IMR-90 (cell line): ENCODE measurements around the gene PLEKHA4. TPM values are rescaled to one million over a fixed set of nuclear protein-coding genes. Genes with fewer than 3 reads are reported as not detected.

Source experiments
- ATAC-seq: fragments of 200-7000 bp; cut with Tn5 transposase; 2 replicates; pipeline ENCODE4 v1.9.1; 2020; ENCODE audit warnings: low read depth, mild to moderate bottlenecking, moderate library complexity
- BruUV-seq: library from RNA; stranded (reverse); fragments of 400-500 nt; replicated peaks from 2 replicates; lab custom pipeline; 2021; lab: Mats Ljungman, UMichigan
- CTCF ChIA-PET: fragments of 300-600 bp; formaldehyde crosslinking; extraction: SDS; loops from one replicate; lab custom pipeline; 2021; ENCODE audit warnings: antibody characterized with exemption; lab: Yijun Ruan, JAX
- POLR2A ChIA-PET: fragments of 300-600 bp; sonication (Branson Sonifier 250); formaldehyde crosslinking; loops from one replicate; lab custom pipeline; 2022; ENCODE audit warnings: antibody characterized with exemption; ENCODE audit not compliant: unreplicated experiment; lab: Charles Lee
- DNase-seq: peaks from one replicate; pipeline ENCODE4 v3.0.0; 2013
- H2AFZ ChIP-seq: replicated peaks from 2 replicates; pipeline ENCODE3; 2013; ENCODE audit warnings: low read length, mild to moderate bottlenecking; ENCODE audit not compliant: poor library complexity
- H2AK5ac ChIP-seq: 2 replicates; pipeline ENCODE4 v1.6.1; 2013; ENCODE audit warnings: low read depth, low read length, inconsistent platforms
- H2AK9ac ChIP-seq: replicated peaks from 2 replicates; pipeline ENCODE3; 2013; ENCODE audit warnings: mild to moderate bottlenecking, low read depth, low read length, moderate library complexity; ENCODE audit not compliant: poor library complexity
- H2BK120ac ChIP-seq: 2 replicates; pipeline ENCODE4 v1.6.1; 2013; ENCODE audit warnings: low read depth, low read length, inconsistent platforms
- H2BK15ac ChIP-seq: 3 replicates; pipeline ENCODE4 v1.6.1; 2013; ENCODE audit warnings: low read depth, low read length, inconsistent platforms
- H2BK20ac ChIP-seq: 2 replicates; pipeline ENCODE4 v1.6.1; 2013; ENCODE audit warnings: low read depth, mild to moderate bottlenecking, inconsistent platforms, low read length, moderate library complexity
- H2BK5ac ChIP-seq: 2 replicates; pipeline ENCODE4 v1.6.1; 2013; ENCODE audit warnings: mild to moderate bottlenecking, low read depth, low read length, inconsistent platforms; ENCODE audit not compliant: poor library complexity, severe bottlenecking
- H3K14ac ChIP-seq: replicated peaks from 2 replicates; pipeline ENCODE4 v1.6.1; 2013; ENCODE audit warnings: low read depth, low read length, inconsistent platforms
- H3K18ac ChIP-seq: 2 replicates; pipeline ENCODE4 v1.6.1; 2013; ENCODE audit warnings: low read depth, low read length, control low read depth
- H3K23ac ChIP-seq: 2 replicates; pipeline ENCODE4 v1.6.1; 2013; ENCODE audit warnings: low read depth, low read length, inconsistent platforms
- H3K27ac ChIP-seq: 2 replicates; pipeline ENCODE4 v1.5.1; 2013; ENCODE audit warnings: mild to moderate bottlenecking, control low read depth, low read length; ENCODE audit not compliant: insufficient read depth
- H3K27me3 ChIP-seq: 2 replicates; pipeline ENCODE4 v1.6.1; 2013; ENCODE audit warnings: low read length; ENCODE audit not compliant: control insufficient read depth, insufficient read depth
- H3K36me3 ChIP-seq: 2 replicates; pipeline ENCODE4 v1.6.1; 2013; ENCODE audit warnings: low read length, mixed read lengths; ENCODE audit not compliant: control insufficient read depth, insufficient read depth
- H3K4ac ChIP-seq: 2 replicates; pipeline ENCODE4 v1.6.1; 2013; ENCODE audit warnings: low read depth, low read length, inconsistent platforms
- H3K4me1 ChIP-seq: 2 replicates; pipeline ENCODE4 v1.6.1; 2013; ENCODE audit warnings: low read length, mixed read lengths; ENCODE audit not compliant: control insufficient read depth, insufficient read depth
- H3K4me2 ChIP-seq: 2 replicates; pipeline ENCODE4 v1.6.1; 2013; ENCODE audit warnings: low read depth, mild to moderate bottlenecking, control low read depth, low read length, moderate library complexity
- H3K4me3 ChIP-seq: 2 replicates; pipeline ENCODE4 v1.5.1; 2013; ENCODE audit warnings: low read depth, mild to moderate bottlenecking, control low read depth, low read length, moderate library complexity; ENCODE audit not compliant: insufficient read depth
- H3K56ac ChIP-seq: 2 replicates; pipeline ENCODE4 v1.6.1; 2013; ENCODE audit warnings: low read length, inconsistent platforms; ENCODE audit not compliant: insufficient read depth; ENCODE audit errors: extremely low read depth
- H3K79me1 ChIP-seq, 2 experiments: 2 replicates each; pipeline ENCODE4 v1.6.1; 2013; ENCODE audit warnings: low read length in 2 of 2, inconsistent platforms in 1 of 2, low read depth in 1 of 2
- H3K9ac ChIP-seq: 2 replicates; pipeline ENCODE4 v1.6.1; 2013; ENCODE audit warnings: low read depth, low read length, control low read depth
- H3K9me1 ChIP-seq: 2 replicates; pipeline ENCODE4 v1.6.1; 2013; ENCODE audit warnings: low read length, inconsistent platforms; ENCODE audit not compliant: insufficient read depth
- H3K9me3 ChIP-seq: 2 replicates; pipeline ENCODE4 v1.6.1; 2013; ENCODE audit warnings: low read length; ENCODE audit not compliant: control insufficient read depth, insufficient read depth
- H4K20me1 ChIP-seq: 2 replicates; pipeline ENCODE4 v1.6.1; 2013; ENCODE audit warnings: low read length, inconsistent platforms; ENCODE audit not compliant: insufficient read depth
- H4K5ac ChIP-seq: 2 replicates; pipeline ENCODE4 v1.6.1; 2013; ENCODE audit warnings: mild to moderate bottlenecking, low read depth, low read length, control low read depth
- H4K8ac ChIP-seq, 2 experiments: 2 replicates each; pipeline ENCODE4 v1.6.1; 2013; ENCODE audit warnings: low read depth in 2 of 2, low read length in 2 of 2, control low read depth in 1 of 2, inconsistent platforms in 1 of 2
- H4K91ac ChIP-seq: 2 replicates; pipeline ENCODE4 v1.6.1; 2013; ENCODE audit warnings: low read depth, low read length, inconsistent platforms; ENCODE audit not compliant: insufficient read depth
- BHLHE40 ChIP-seq: fragments of 150-350 bp; IDR thresholded peaks from 2 replicates; pipeline ENCODE4 v1.6.1; 2016; ENCODE audit warnings: mild to moderate bottlenecking, low read depth, low read length
- CEBPB ChIP-seq: IDR thresholded peaks from 2 replicates; pipeline ENCODE4 v1.6.1; 2012; ENCODE audit warnings: low read depth, low read length, improper control_type of control experiment
- CHD1 ChIP-seq: IDR thresholded peaks from 2 replicates; pipeline ENCODE4 v1.6.1; 2012; ENCODE audit warnings: low read depth, low read length, improper control_type of control experiment
- ELK1 ChIP-seq: fragments of 150-350 bp; IDR thresholded peaks from 2 replicates; pipeline ENCODE4 v1.6.1; 2016; ENCODE audit warnings: low read depth, mild to moderate bottlenecking, low read length, moderate library complexity, borderline replicate concordance
- FOS ChIP-seq: fragments of 150-350 bp; IDR thresholded peaks from 2 replicates; pipeline ENCODE4 v1.6.1; 2016; ENCODE audit warnings: low read depth, low read length
- MAFK ChIP-seq: IDR thresholded peaks from 2 replicates; pipeline ENCODE4 v1.6.1; 2012; ENCODE audit warnings: low read depth, low read length, improper control_type of control experiment
- MXI1 ChIP-seq: IDR thresholded peaks from 2 replicates; pipeline ENCODE4 v1.6.1; 2012; ENCODE audit warnings: low read depth, mild to moderate bottlenecking, low read length, moderate library complexity, borderline replicate concordance
- POLR2A ChIP-seq: IDR thresholded peaks from 2 replicates; pipeline ENCODE4 v1.6.1; 2012; ENCODE audit warnings: mild to moderate bottlenecking, low read depth, low read length
- RAD21 ChIP-seq: IDR thresholded peaks from 2 replicates; pipeline ENCODE4 v1.6.1; 2012; ENCODE audit warnings: low read length, improper control_type of control experiment
- RCOR1 ChIP-seq: IDR thresholded peaks from 2 replicates; pipeline ENCODE4 v1.6.1; 2012; ENCODE audit warnings: mild to moderate bottlenecking, low read length, improper control_type of control experiment; ENCODE audit not compliant: insufficient replicate concordance
- SMC3 ChIP-seq: fragments of 150-350 bp; IDR thresholded peaks from 2 replicates; pipeline ENCODE4 v1.6.1; 2016; ENCODE audit warnings: low read depth, mild to moderate bottlenecking, antibody characterized with exemption, low read length, moderate library complexity
- WGBS, 2 experiments: methylation state at CpG; one replicate each; pipeline versions ENCODE4 v1.1.5 to v1.1.7; 2013; ENCODE audit warnings: missing lambda C conversion rate in 2 of 2; ENCODE audit not compliant: insufficient read length in 1 of 2; ENCODE audit errors: extremely low coverage in 2 of 2; 5-methylcytosine and 5-hydroxymethylcytosine counted together
- dilution Hi-C: fragments of 300-500 bp; cut with HindIII; formaldehyde crosslinking; loops from one replicate; pipeline ENCODE4 v1.14.3; 2018; ENCODE audit warnings: low sequenced_read_pairs; ENCODE audit not compliant: unreplicated experiment
- in situ Hi-C: fragments of 300-500 bp; cut with MboI; formaldehyde crosslinking; loops from 3 replicates; pipeline ENCODE4 v1.14.3; 2019; ENCODE audit warnings: low sequenced_read_pairs, inconsistent platforms, mixed read lengths
- intact Hi-C: fragments of 100-400 bp; cut with micrococcal nuclease; formaldehyde crosslinking; loops from 2 replicates; pipeline ENCODE4 v1.10.0; 2022
- polyA plus RNA-seq, 3 experiments: library from polyadenylated mRNA; depleted of rRNA; stranded (reverse); fragments of >200 nt; gene quantifications; 2 replicates each; pipeline ENCODE4 v1.2.3, GENCODE V29; 2012; ENCODE audit warnings: low replicate concordance in 1 of 3
- total RNA-seq: library from RNA; depleted of rRNA; stranded (reverse); fragments of >200 nt; gene quantifications from 2 replicates; pipeline ENCODE4 v1.2.3, GENCODE V29; 2012

PLEKHA4 gene
- total and polyA plus RNA-seq, 2 of the 4 experiments (the other 2 are of a cell fraction), result 4.5 to 14.4 TPM

- H3K9me1 ChIP-seq, result no peaks in the 10 kb centered on the region
- no peak overlapping the region for H3K56ac ChIP-seq
- CTCF ChIA-PET, result no interaction called here
- no TSS peak for BruUV-seq
- H2BK20ac ChIP-seq, result no peak overlapping the region
- in situ Hi-C loops, result no loop called here
- H4K8ac ChIP-seq, result peak overlapping the region in 1 of 2 experiments; percentile 55; a peak in 1 of 4 replicates
- peak overlapping the region; percentile 13; the same call in 1 of the 2 replicates for H3K9ac ChIP-seq
- no peak overlapping the region for H3K23ac ChIP-seq
- WGBS, 2 experiments, result 13% methylated on average over 6 of the region's 25 CpGs; no CpG with 5 or more reads in 1 of the 2 experiments
- H2BK120ac ChIP-seq, result no peak overlapping the region; the same call in 1 of the 2 replicates
- no peak overlapping the region for H4K91ac ChIP-seq
- H3K4ac ChIP-seq, result no peak overlapping the region
- no peak overlapping the region for H2BK5ac ChIP-seq
- POLR2A ChIA-PET, result interaction anchor here (0.6 to 1.4 kb wide), 2 partner anchors 20 to 22 kb away, joined by 3 read pairs; no protein-coding TSS in a partner anchor
- no peak overlapping the region; the same call in 1 of the 2 replicates for H2AK5ac ChIP-seq
- H3K27ac ChIP-seq, result no peak overlapping the region
- H4K20me1 ChIP-seq, result no peaks in the 10 kb centered on the region
- no peak overlapping the region; the same call in 1 of the 2 replicates for H3K4me3 ChIP-seq
- TF ChIP-seq FOS (no peak), RCOR1 (no peak), MXI1 (no peak), SMC3 (no peak), POLR2A (no peak), CHD1 (no peak), CEBPB (no peak), BHLHE40 (no peak), ELK1 (no peak), RAD21 (no peak), MAFK (no peak)
- intact Hi-C loops, result no loop called here
- peaks cover 4 to 11% of the 10 kb centered on the region in 2 experiments; a peak in 3 of 4 replicates for H3K79me1 ChIP-seq
- peak overlapping the region; percentile 53; the same call in 1 of the 2 replicates for H3K4me2 ChIP-seq
- no peaks in the 10 kb centered on the region for H3K9me3 ChIP-seq
- dilution Hi-C loops, result no loop called here
- H3K36me3 ChIP-seq, result no peaks in the 10 kb centered on the region
- H3K27me3 ChIP-seq, result 0 out of 2 replicates have a peak, but pooled peaks cover 2% of the 10 kb centered on the region
- DNase-seq (no peak), ATAC-seq (peak; percentile 58)
- no peak overlapping the region for H2AK9ac ChIP-seq
- H4K5ac ChIP-seq, result no peak overlapping the region; the same call in 1 of the 2 replicates
- no peak overlapping the region for H3K18ac ChIP-seq
- H2AFZ ChIP-seq, result peak overlapping the region; percentile 93
- no peak overlapping the region for H3K14ac ChIP-seq
- peaks cover 2% of the 10 kb centered on the region; the same call in 1 of the 2 replicates for H3K4me1 ChIP-seq
- H2BK15ac ChIP-seq, result no peak overlapping the region
Observed at GRCh38 chr19:48896191-48896720, 27.8 kb upstream of the PLEKHA4 start.
